WERI-Rb-1 (cell line): ENCODE data around the gene GLMN.
A peak's percentile ranks its signal among the peaks of the same experiment; 100 is the strongest.

ENCODE experiments used
- DNase-seq: peaks from one replicate; pipeline ENCODE4 v3.0.0-alpha.2; 2020
- H3K27ac ChIP-seq: fragments of 250-450 bp; sonication (Bioruptor Pico); 2 replicates; pipeline ENCODE4 v1.5.1; 2020; ENCODE audit warnings: mild to moderate bottlenecking, moderate library complexity
- H3K27me3 ChIP-seq: fragments of 250-450 bp; sonication (Bioruptor Pico); 2 replicates; pipeline ENCODE4 v1.5.1; 2021; ENCODE audit warnings: mild to moderate bottlenecking, low read depth, moderate library complexity; ENCODE audit not compliant: insufficient read depth, severe bottlenecking
- H3K36me3 ChIP-seq: fragments of 250-450 bp; sonication (Bioruptor Pico); 2 replicates; pipeline ENCODE4 v1.5.1; 2020; ENCODE audit warnings: mild to moderate bottlenecking, moderate library complexity
- H3K4me3 ChIP-seq: 2 replicates; pipeline ENCODE4 v1.5.1; 2011; ENCODE audit warnings: low read depth, mild to moderate bottlenecking, control low read depth, low read length
- H3K9me3 ChIP-seq: fragments of 250-450 bp; sonication (Bioruptor Pico); 2 replicates; pipeline ENCODE4 v1.5.1; 2021; ENCODE audit warnings: mild to moderate bottlenecking, moderate library complexity; ENCODE audit not compliant: severe bottlenecking
- CTCF ChIP-seq: IDR thresholded peaks from 2 replicates; pipeline ENCODE4 v1.5.1; 2011; ENCODE audit warnings: low read depth, mild to moderate bottlenecking, control low read depth, inconsistent platforms, low read length

The GLMN gene

GRCh38 chr1:92307980-92308379 is 9.2 kb upstream of the GLMN start:
- H3K4me3 ChIP-seq, result no peak overlapping the region
- no peaks in the 10 kb centered on the region for H3K27me3 ChIP-seq
- no peak for DNase-seq
- no peaks in the 10 kb centered on the region for H3K9me3 ChIP-seq
- peaks cover 20% of the 10 kb centered on the region for H3K36me3 ChIP-seq
- H3K27ac ChIP-seq, result no peak overlapping the region
- TF ChIP-seq CTCF, result no peak

GRCh38 chr1:92306020-92306419 is 7.2 kb upstream of the GLMN start:
- H3K9me3 ChIP-seq, result no peaks in the 10 kb centered on the region
- no peak for TF ChIP-seq CTCF
- H3K4me3 ChIP-seq, result no peak overlapping the region
- H3K27ac ChIP-seq, result no peak overlapping the region
- peaks cover 25% of the 10 kb centered on the region for H3K36me3 ChIP-seq
- DNase-seq, result no peak
- H3K27me3 ChIP-seq, result no peaks in the 10 kb centered on the region

- Histone ChIP-seq H3K4me3 (no peak overlapping the region), H3K9me3 (no peaks in the 10 kb centered on the region), H3K27ac (no peak overlapping the region), H3K27me3 (no peaks in the 10 kb centered on the region), H3K36me3 (peaks cover 32% of the 10 kb centered on the region)
- no peak for TF ChIP-seq CTCF
- DNase-seq, result no peak
These were observed 2.2 kb upstream of the GLMN start for GRCh38 chr1:92301021-92301420.

GRCh38 chr1:92299477-92300150 is 827 bp upstream of the GLMN start:
- H3K36me3 ChIP-seq, result peaks cover 24% of the 10 kb centered on the region
- DNase-seq, result no peak

GRCh38 chr1:92298213-92298572 is 594 bp downstream of the GLMN start:
- Histone ChIP-seq H3K36me3 (peaks cover 16% of the 10 kb centered on the region), H3K4me3 (peak overlapping the region; percentile 96), H3K9me3 (no peaks in the 10 kb centered on the region), H3K27ac (peak overlapping the region; percentile 94), H3K27me3 (no peaks in the 10 kb centered on the region)
- TF ChIP-seq CTCF, result no peak
- no peak for DNase-seq

More at GRCh38 chr1:92299477-92300150, 827 bp upstream of the GLMN start:
- Histone ChIP-seq H3K4me3 (peak overlapping the region; percentile 96), H3K27ac (peak overlapping the region; percentile 94), H3K9me3 (no peaks in the 10 kb centered on the region), H3K27me3 (no peaks in the 10 kb centered on the region)
- no peak for TF ChIP-seq CTCF
